NCI-H2227 (cell line): ENCODE measurements around the gene LAIR2.

Experiments used
- DNase-seq: peaks from one replicate; lab custom pipeline; 2025; ENCODE audit not compliant: unreplicated experiment; lab: John Stamatoyannopoulos, UW

The LAIR2 gene

GRCh38 chr19:54502518-54503048 is at the start of gene LAIR2:
Gene LAIR2 (plus strand): TSS chr19:54502831. CDS start chr19:54502919, 88 bp downstream.
- DNase-seq = no peak

- DNase-seq = no peak
Observed at GRCh38 chr19:54453921-54454780, 48.5 kb upstream of the LAIR2 start.

GRCh38 chr19:54454781-54455675 is 47.6 kb upstream of the LAIR2 start:
- no peak for DNase-seq

- no peak for DNase-seq
Observed at GRCh38 chr19:54455786-54456422, 46.7 kb upstream of the LAIR2 start.

GRCh38 chr19:54456423-54457373 is 45.9 kb upstream of the LAIR2 start:
- no peak for DNase-seq

- no peak for DNase-seq
Observed at GRCh38 chr19:54457773-54458647, 44.6 kb upstream of the LAIR2 start.

GRCh38 chr19:54458648-54459281 is 43.9 kb upstream of the LAIR2 start:
- DNase-seq = no peak

GRCh38 chr19:54459282-54460229 is 43.1 kb upstream of the LAIR2 start:
- DNase-seq = no peak

- no peak for DNase-seq
Observed at GRCh38 chr19:54460230-54461005, 42.2 kb upstream of the LAIR2 start.

- DNase-seq = no peak
Observed at GRCh38 chr19:54461210-54461609, 41.4 kb upstream of the LAIR2 start.

GRCh38 chr19:54461613-54462012 is 41.0 kb upstream of the LAIR2 start:
- no peak for DNase-seq

GRCh38 chr19:54462047-54462654 is 40.5 kb upstream of the LAIR2 start:
- no peak for DNase-seq

GRCh38 chr19:54462655-54463530 is 39.7 kb upstream of the LAIR2 start:
- no peak for DNase-seq

- DNase-seq = peak; percentile 89
Observed at GRCh38 chr19:54463531-54464043, 39.0 kb upstream of the LAIR2 start, which contains the start of gene LENG9. Gene LENG9 (minus strand): TSS chr19:54463778. CDS start chr19:54463526, 252 bp downstream.

- DNase-seq = peak; percentile 96
Observed at GRCh38 chr19:54464044-54464629, 38.5 kb upstream of the LAIR2 start.
